Body of pancreas (tissue), 4 donors: ENCODE data around the gene TM6SF1.

ENCODE experiments used
- POLR2A ChIP-seq, 3 donors: fragments of 450-650 bp; IDR thresholded peaks; one replicate each; pipeline ENCODE4 v1.6.1; 2016; ENCODE audit warnings: antibody characterized with exemption in 3 of 3, mild to moderate bottlenecking in 2 of 3
- TF ChIP-seq, protein P1 (sequence below), 7 experiments: fragments of 450-650 bp in 4 of 7; fragments of 200-600 bp in 3 of 7; sonication (generic) in 3 of 7; IDR thresholded peaks; one replicate each; pipeline ENCODE4 v1.5.1; 2016 to 2019; ENCODE audit warnings: antibody characterized with exemption in 7 of 7

- TF ChIP-seq, protein P1, sequence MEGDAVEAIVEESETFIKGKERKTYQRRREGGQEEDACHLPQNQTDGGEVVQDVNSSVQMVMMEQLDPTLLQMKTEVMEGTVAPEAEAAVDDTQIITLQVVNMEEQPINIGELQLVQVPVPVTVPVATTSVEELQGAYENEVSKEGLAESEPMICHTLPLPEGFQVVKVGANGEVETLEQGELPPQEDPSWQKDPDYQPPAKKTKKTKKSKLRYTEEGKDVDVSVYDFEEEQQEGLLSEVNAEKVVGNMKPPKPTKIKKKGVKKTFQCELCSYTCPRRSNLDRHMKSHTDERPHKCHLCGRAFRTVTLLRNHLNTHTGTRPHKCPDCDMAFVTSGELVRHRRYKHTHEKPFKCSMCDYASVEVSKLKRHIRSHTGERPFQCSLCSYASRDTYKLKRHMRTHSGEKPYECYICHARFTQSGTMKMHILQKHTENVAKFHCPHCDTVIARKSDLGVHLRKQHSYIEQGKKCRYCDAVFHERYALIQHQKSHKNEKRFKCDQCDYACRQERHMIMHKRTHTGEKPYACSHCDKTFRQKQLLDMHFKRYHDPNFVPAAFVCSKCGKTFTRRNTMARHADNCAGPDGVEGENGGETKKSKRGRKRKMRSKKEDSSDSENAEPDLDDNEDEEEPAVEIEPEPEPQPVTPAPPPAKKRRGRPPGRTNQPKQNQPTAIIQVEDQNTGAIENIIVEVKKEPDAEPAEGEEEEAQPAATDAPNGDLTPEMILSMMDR (IDR thresholded peaks at IDR 0.05): no peak
- TF ChIP-seq POLR2A (IDR thresholded peaks at IDR 0.05): no peak
These were observed 6.6 kb downstream of the TM6SF1 start for GRCh38 chr15:83113881-83114674.
